ENCODE results near the gene SUMO3.

Gene SUMO3

GRCh38 chr21:44804762-44805161 lies 13.1 kb downstream of the SUMO3 start:
- in situ Hi-C loops (cut with MboI; ENCODE audit: low sequenced_read_pairs) = no loop called here

- in situ Hi-C loops (cut with MboI; ENCODE audit: low sequenced_read_pairs) = no loop called here
These were observed 14.2 kb downstream of the SUMO3 start for GRCh38 chr21:44803651-44804050.

GRCh38 chr21:44802396-44803153 lies 15.3 kb downstream of the SUMO3 start:
- in situ Hi-C loops (cut with MboI; ENCODE audit: low sequenced_read_pairs) = no loop called here

GRCh38 chr21:44801468-44802395 lies 16.1 kb downstream of the SUMO3 start, which contains the start of gene UBE2G2:
TSS of gene UBE2G2 (minus strand) at chr21:44801820. CDS start at chr21:44801748, 72 bp downstream.
- in situ Hi-C loops (cut with MboI; ENCODE audit: low sequenced_read_pairs) = no loop called here

GRCh38 chr21:44800971-44801467 lies 16.8 kb downstream of the SUMO3 start:
- in situ Hi-C loops (cut with MboI; ENCODE audit: low sequenced_read_pairs) = no loop called here

DNA sequence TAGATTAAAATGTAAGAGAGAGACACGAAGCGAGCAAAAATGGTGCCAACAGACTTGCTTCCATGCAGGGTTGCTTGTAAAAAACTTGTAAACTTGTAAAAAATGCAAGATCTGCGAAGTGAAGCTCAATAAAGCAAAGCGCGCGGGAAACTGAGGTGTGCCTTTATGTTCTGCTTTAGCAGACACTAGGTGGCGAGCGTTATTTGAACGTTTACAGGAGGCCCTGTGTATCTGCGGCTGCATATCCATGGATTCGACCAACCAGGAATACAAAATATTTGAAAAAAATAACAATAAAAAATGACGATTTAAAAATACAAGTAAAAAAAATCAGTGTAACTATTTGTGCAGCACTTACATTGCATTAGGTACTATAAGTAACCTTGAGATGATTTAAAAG lies 17.8 kb downstream of the SUMO3 start:
- in situ Hi-C loops (cut with MboI; ENCODE audit: low sequenced_read_pairs) = no loop called here

DNA sequence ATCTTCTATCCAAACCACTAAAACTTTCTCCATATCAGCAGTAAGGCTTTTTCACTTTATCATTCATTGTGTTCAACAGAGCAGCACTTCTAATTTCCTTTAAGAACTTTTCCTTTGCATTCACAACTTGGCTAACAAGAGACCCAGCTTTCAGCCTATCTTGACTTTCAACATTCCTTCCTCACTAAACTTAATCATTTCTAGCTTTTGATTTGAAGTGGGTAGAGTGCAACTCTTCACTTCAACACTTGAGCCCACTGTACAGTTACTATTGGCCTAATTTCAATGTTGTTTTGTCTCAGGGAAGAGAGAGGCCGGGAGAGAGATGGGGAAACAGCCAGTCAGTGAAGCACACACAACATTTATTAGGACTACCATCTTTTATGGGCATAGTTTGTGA lies 18.2 kb downstream of the SUMO3 start:
- in situ Hi-C loops (cut with MboI; ENCODE audit: low sequenced_read_pairs) = loop anchor here (25.0 kb wide), 1 partner anchor 287 kb away; no protein-coding TSS in a partner anchor

- in situ Hi-C loops (cut with MboI; ENCODE audit: low sequenced_read_pairs) = loop anchor here (25.0 kb wide), 1 partner anchor 285 kb away; no protein-coding TSS in a partner anchor
These were observed 20.1 kb downstream of the SUMO3 start for GRCh38 chr21:44797775-44798174.

- in situ Hi-C loops (cut with MboI; ENCODE audit: low sequenced_read_pairs) = loop anchor here (25.0 kb wide), 1 partner anchor 283 kb away; no protein-coding TSS in a partner anchor
These were observed 22.5 kb downstream of the SUMO3 start for GRCh38 chr21:44795342-44795741.

DNA sequence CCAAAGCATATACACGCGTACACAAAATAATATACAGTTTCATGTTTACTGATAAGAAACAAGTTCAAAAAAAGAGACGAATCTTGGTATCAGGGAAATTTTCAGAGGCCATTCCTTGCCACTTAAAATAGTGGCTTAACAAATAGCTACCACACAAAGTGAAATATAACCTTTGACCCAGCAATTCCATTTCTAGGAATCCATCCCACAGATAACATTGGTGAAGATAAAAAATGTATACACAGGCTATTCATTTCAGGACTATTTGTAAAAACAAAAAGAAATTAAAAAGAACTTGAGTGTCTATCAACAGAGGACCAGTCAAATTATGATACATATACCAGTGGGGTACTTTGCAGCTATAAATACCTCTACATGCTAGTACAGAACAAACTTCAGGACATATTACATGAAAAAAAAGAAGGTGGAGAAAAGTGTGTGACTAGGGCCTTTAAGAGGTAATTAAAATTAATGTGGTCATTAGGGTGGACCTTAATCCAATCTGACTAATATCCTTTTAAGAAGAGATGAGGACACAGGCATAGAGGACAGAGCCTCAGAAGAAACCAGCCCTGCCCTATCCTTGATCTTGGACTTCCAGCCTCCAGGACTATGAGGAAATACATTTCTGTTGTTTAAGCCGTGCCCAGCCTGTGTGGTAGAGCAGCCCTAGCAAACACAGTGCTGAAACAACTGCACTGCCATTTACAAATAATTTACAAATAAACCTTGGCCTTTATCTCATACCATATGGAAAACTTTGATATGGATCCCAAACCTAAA lies 24.1 kb downstream of the SUMO3 start:
- in situ Hi-C loops (cut with MboI; ENCODE audit: low sequenced_read_pairs) = loop anchor here (25.0 kb wide), 1 partner anchor 281 kb away; no protein-coding TSS in a partner anchor

- in situ Hi-C loops (cut with MboI; ENCODE audit: low sequenced_read_pairs) = loop anchor here (25.0 kb wide), 1 partner anchor 281 kb away; no protein-coding TSS in a partner anchor
These were observed 24.9 kb downstream of the SUMO3 start for GRCh38 chr21:44792702-44793591.

DNA sequence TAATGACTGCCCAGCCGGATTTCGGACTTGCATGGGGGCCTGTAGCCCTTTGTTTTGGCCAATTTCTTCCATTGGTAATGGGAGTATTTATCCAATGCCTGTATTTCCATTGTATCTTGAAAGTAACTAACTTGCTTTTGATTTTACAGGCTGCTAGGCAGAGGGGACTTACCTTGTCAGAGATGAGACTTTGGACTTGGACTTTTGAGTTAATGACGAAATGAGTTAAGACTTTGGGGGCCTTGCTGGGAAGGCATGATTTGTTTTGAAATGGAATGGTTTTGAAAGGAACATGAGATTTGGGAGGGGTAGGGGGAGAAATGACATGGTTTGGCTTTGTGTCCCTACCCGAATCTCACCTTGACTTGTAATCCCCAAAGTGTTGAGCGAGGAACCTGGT lies 25.9 kb downstream of the SUMO3 start:
- in situ Hi-C loops (cut with MboI; ENCODE audit: low sequenced_read_pairs) = loop anchor here (25.0 kb wide), 1 partner anchor 280 kb away; no protein-coding TSS in a partner anchor

- in situ Hi-C loops (cut with MboI; ENCODE audit: low sequenced_read_pairs) = loop anchor here (25.0 kb wide), 1 partner anchor 279 kb away; no protein-coding TSS in a partner anchor
These were observed 26.6 kb downstream of the SUMO3 start for GRCh38 chr21:44791246-44791645.

GRCh38 chr21:44790368-44790767 lies 27.5 kb downstream of the SUMO3 start:
- in situ Hi-C loops (cut with MboI; ENCODE audit: low sequenced_read_pairs) = loop anchor here (25.0 kb wide), 1 partner anchor 278 kb away; no protein-coding TSS in a partner anchor

GRCh38 chr21:44789880-44790279 lies 28.0 kb downstream of the SUMO3 start:
- in situ Hi-C loops (cut with MboI; ENCODE audit: low sequenced_read_pairs) = loop anchor here (25.0 kb wide), 1 partner anchor 278 kb away; no protein-coding TSS in a partner anchor

- in situ Hi-C loops (cut with MboI; ENCODE audit: low sequenced_read_pairs) = loop anchor here (25.0 kb wide), 1 partner anchor 273 kb away; no protein-coding TSS in a partner anchor
These were observed 32.1 kb downstream of the SUMO3 start for GRCh38 chr21:44785620-44786335.

GRCh38 chr21:44784810-44785209 lies 33.1 kb downstream of the SUMO3 start:
- in situ Hi-C loops (cut with MboI; ENCODE audit: low sequenced_read_pairs) = loop anchor here (25.0 kb wide), 1 partner anchor 273 kb away; no protein-coding TSS in a partner anchor

- in situ Hi-C loops (cut with MboI; ENCODE audit: low sequenced_read_pairs) = loop anchor here (25.0 kb wide), 1 partner anchor 271 kb away; no protein-coding TSS in a partner anchor
These were observed 34.7 kb downstream of the SUMO3 start for GRCh38 chr21:44783020-44783696.
